Activated naive CD8-positive, alpha-beta T cell treated with anti-CD3 and anti-CD28 coated beads, Interleukin-2, amount 50 U/mL, for 24 hours (primary cell): ENCODE data around the gene CNNM1.

Experiments
- ATAC-seq: fragments of 150-1000 bp; cut with Tn5 transposase; one replicate; pipeline ENCODE4 v1.10.0; 2021
- DNase-seq: peaks from one replicate; pipeline ENCODE4 v3.0.0; 2021
- H3K27ac Mint-ChIP-seq: one replicate; pipeline ENCODE4 v1.8.0; 2021; ENCODE audit warnings: mild to moderate bottlenecking, mixed read lengths
- H3K27me3 Mint-ChIP-seq: one replicate; pipeline ENCODE4 v1.8.0; 2021; ENCODE audit warnings: mixed read lengths
- H3K36me3 Mint-ChIP-seq: one replicate; pipeline ENCODE4 v1.8.0; 2021; ENCODE audit warnings: low read depth, mixed read lengths
- H3K4me1 Mint-ChIP-seq: one replicate; pipeline ENCODE4 v1.8.0; 2021; ENCODE audit warnings: mixed read lengths
- H3K4me3 Mint-ChIP-seq: one replicate; pipeline ENCODE4 v1.8.0; 2021; ENCODE audit warnings: mild to moderate bottlenecking, moderate library complexity, mixed read lengths
- H3K9me3 Mint-ChIP-seq: one replicate; pipeline ENCODE4 v1.8.0; 2021; ENCODE audit warnings: mixed read lengths

The CNNM1 gene

DNA sequence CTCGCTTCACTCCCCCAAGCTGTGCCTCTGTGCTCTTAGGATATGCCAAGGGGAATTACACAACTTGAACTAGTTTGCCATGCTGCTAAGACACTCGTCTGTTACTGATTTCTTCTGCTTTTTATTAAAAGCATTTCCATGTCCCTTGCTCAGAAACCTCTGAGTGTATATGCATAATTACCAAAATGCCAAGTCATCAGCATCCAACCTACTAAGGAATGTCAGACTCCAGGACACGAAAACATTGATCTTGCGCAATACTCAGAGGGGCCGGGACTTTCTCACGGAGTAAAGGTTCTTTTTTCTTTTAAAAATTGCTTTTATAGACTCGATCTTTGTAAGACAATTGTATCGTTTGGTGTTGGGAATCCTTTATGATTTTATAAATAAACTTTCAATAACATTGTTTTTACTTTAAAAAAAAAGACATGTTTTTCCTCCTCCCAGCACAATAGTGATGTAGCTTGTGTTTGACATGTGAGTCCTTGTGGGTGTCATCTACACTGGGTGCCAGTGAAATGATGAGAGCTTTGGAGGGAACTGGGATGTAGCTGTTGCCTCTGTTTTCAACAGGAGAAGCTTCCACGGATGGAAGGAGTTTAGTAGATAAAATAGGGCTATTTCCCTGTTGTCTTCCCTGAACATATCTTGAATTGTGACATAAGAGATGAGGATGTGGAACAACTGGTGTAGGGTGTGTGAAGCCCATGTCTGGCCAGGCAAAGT lies 43.6 kb downstream of the CNNM1 start:
- peaks cover 9% of the 10 kb centered on the region for H3K4me1 Mint-ChIP-seq
- H3K9me3 Mint-ChIP-seq: no peaks in the 10 kb centered on the region
- no peaks in the 10 kb centered on the region for H3K36me3 Mint-ChIP-seq
- no peak overlapping the region for H3K4me3 Mint-ChIP-seq
- H3K27ac Mint-ChIP-seq: no peak overlapping the region
- DNase-seq (no peak), ATAC-seq (no peak)
- peaks cover 40% of the 10 kb centered on the region for H3K27me3 Mint-ChIP-seq

DNA sequence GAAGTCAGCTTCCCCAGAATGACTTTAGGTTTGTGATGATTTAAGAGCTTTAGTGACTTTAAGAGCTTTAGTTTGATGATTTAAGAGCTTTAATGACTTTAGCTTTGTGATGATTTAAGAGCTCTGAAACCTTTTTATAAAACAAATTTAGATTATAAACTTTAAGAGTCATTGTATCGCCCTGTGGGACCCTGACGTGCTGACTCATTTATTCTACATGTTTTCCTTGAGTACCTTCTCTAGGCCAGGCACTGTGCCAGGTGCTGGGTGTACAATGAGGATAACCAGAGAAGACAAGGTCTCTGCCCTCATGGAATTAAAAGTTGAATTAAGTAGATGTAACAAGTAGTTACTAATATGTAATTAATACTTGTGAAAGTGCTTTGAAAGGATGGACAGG lies 45.4 kb downstream of the CNNM1 start:
- Mint-ChIP-seq H3K9me3 (no peaks in the 10 kb centered on the region), H3K4me1 (peaks cover 9% of the 10 kb centered on the region), H3K36me3 (no peaks in the 10 kb centered on the region), H3K4me3 (no peak overlapping the region), H3K27ac (no peak overlapping the region), H3K27me3 (peaks cover 32% of the 10 kb centered on the region)
- ATAC-seq (no peak), DNase-seq (no peak)

DNA sequence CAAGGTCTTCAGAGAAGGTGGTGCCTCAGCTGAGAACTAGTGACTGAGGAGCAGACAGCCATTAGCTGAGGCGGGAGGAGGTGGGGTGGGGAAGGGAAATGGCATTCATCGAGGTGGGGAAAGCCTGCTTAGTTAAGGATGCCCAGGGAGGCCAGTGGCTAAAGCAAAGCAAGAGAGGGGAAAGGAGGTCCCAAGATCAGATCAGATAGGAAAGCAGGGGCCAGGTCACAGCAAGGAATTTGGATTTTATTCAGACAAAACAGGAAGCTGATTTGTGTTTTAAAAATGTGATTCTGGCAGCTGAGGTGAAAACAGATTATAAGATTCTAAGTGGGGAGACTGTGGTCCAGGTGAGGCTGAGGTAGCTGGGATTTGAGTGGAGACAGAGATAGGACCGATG lies 45.8 kb downstream of the CNNM1 start:
- Mint-ChIP-seq H3K27ac (no peak overlapping the region), H3K9me3 (no peaks in the 10 kb centered on the region), H3K27me3 (peaks cover 27% of the 10 kb centered on the region), H3K4me3 (no peak overlapping the region), H3K36me3 (no peaks in the 10 kb centered on the region), H3K4me1 (peaks cover 9% of the 10 kb centered on the region)
- ATAC-seq (no peak), DNase-seq (no peak)

DNA sequence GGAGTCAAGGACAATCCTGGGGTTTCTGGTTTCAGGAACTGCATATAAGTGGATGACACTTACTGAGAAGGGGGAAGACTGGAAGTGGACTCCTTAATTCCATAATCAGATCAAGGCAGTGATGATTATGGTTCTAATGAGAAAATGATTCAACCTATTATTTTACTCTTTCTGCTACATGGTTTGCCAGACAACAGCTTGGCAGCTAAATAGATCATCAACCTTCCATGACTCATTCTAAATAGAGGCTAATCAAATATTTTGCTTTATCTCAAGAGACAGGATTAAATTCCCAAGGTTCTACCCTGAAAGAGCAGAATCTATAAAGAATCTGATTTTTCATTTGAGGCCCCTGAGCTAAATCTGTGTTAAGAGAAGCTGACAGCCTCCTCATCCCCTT lies 46.3 kb downstream of the CNNM1 start:
- ATAC-seq (no peak), DNase-seq (no peak)
- Mint-ChIP-seq H3K27ac (no peak overlapping the region), H3K4me3 (no peak overlapping the region), H3K27me3 (peaks cover 24% of the 10 kb centered on the region), H3K36me3 (no peaks in the 10 kb centered on the region), H3K4me1 (peaks cover 9% of the 10 kb centered on the region), H3K9me3 (no peaks in the 10 kb centered on the region)

DNA sequence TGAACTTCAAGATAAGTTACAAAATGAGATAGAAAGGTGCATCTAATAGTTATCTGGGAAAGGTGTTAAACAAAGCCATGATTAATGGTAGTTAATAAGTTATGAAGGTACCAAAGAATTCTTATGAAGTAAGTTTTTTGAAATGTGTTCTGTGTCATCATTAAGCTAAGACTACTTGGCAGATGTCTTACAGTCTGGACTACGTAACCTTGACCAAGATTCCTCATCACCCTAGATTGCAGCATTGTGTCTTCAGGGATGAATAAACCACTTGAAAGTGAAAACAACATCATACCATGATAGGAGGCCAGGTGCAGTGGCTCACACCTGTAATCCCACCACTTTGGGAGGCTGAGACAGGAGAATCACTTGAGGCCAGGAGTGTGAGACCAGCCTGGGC lies 53.0 kb downstream of the CNNM1 start:
- H3K4me3 Mint-ChIP-seq: no peak overlapping the region
- no peak overlapping the region for H3K27ac Mint-ChIP-seq
- DNase-seq: no peak
- no peaks in the 10 kb centered on the region for H3K36me3 Mint-ChIP-seq
- H3K9me3 Mint-ChIP-seq: no peaks in the 10 kb centered on the region
- H3K27me3 Mint-ChIP-seq: peaks cover 7% of the 10 kb centered on the region
- no peaks in the 10 kb centered on the region for H3K4me1 Mint-ChIP-seq
- ATAC-seq: no peak

DNA sequence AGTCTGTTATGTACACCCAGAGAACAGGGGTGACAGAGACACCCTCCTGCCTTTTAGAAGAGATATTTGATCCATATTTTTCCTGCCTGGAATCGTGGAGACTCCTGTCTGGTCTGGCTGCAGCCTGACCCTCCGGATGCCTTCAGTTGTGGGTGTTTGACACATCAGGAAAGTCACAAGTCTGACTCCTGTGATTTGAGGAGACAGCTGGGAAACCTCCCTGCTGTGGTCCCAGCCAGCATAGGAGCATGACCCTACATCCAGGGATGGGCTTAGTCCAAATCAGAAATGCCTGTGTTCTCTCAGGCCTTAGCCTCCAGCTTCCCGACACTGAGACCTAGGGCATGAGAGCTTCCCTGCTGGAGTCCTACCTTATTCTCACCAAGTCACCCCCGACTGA lies 57.9 kb downstream of the CNNM1 start:
- no peak overlapping the region for H3K4me3 Mint-ChIP-seq
- ATAC-seq (no peak), DNase-seq (no peak)
- H3K4me1 Mint-ChIP-seq: no peaks in the 10 kb centered on the region
- H3K27me3 Mint-ChIP-seq: peaks cover 12% of the 10 kb centered on the region
- no peaks in the 10 kb centered on the region for H3K9me3 Mint-ChIP-seq
- H3K36me3 Mint-ChIP-seq: no peaks in the 10 kb centered on the region
- H3K27ac Mint-ChIP-seq: no peak overlapping the region

DNA sequence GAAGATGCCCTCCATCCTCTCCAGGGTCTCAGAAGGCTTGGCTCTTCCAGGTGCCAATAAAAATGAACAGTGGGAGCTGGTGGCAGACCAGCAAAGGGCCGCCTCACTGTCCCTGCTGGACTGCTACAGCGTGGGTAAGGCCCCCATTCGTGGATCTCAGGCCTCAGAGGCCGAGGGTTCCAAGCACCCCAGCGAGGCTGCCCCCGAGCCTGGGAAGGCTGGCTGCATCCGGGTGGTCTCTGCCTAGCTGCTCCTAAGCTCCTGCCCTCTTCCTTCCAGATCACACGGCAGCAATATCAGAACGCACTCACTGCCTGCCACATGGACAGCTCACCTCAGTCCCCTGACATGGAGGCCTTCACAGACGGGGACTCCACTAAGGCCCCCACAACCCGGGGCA lies 58.4 kb downstream of the CNNM1 start:
- no peaks in the 10 kb centered on the region for H3K9me3 Mint-ChIP-seq
- H3K27me3 Mint-ChIP-seq: peaks cover 12% of the 10 kb centered on the region
- H3K27ac Mint-ChIP-seq: no peak overlapping the region
- DNase-seq: no peak
- no peaks in the 10 kb centered on the region for H3K36me3 Mint-ChIP-seq
- H3K4me3 Mint-ChIP-seq: no peak overlapping the region
- H3K4me1 Mint-ChIP-seq: peaks cover 3% of the 10 kb centered on the region
- no peak for ATAC-seq

DNA sequence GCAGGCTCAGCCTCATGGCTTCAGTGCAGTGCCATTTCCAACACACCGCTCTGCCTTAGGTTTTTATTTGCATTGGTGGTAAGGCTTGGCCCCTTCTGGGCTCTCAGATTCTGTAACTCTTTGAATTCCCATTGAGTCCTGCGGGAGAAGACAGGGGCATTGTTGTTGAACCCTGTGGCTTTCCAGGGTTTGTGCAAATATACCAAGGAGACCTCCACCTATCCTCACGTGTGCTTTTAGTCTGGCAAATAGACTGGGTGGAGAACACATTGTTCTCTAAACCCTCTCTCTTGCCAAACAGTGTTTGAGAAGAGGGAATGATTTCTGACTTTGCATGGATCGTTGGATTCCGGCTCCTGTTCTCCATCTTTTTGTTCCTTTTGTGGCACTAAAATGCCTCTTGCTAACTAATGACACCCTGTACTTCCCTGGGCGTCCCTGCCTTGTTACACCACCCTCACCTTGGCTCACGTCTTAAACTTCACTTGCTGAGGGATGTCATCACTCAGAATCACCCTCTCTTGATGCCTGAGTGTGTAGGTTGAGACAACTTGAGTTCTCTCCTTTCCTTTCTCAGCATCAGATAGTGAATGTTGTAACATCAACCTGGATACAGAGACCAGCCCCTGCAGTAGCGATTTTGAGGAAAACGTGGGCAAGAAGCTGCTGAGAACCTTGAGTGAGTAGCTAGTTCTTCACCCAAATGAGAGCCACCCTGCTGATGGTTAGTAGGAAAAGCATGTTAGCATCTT lies 60.7 kb downstream of the CNNM1 start:
- no peaks in the 10 kb centered on the region for H3K36me3 Mint-ChIP-seq
- no peak overlapping the region for H3K4me3 Mint-ChIP-seq
- H3K9me3 Mint-ChIP-seq: no peaks in the 10 kb centered on the region
- DNase-seq: no peak
- no peak for ATAC-seq
- H3K27ac Mint-ChIP-seq: no peak overlapping the region
- peaks cover 4% of the 10 kb centered on the region for H3K4me1 Mint-ChIP-seq
- peaks cover 8% of the 10 kb centered on the region for H3K27me3 Mint-ChIP-seq

DNA sequence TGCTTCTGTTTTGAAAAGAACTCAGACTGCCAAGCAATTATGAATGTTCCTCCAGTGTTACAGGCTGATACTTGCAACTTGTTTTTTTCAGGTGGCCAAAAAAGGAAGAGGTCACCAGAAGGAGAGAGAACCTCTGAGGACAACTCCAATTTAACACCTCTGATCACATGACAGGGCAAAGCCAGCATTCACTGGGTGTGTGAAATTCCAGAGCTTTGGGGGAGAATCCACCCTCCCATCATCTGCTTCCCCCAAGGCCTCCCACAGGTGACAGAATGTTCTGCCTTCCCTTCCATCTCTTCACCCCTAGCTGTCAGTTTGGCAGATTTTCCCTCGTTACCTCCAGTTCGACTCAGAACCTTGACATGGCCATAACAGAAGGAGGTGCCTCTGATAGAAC lies 62.2 kb downstream of the CNNM1 start:
- no peak for ATAC-seq
- peaks cover 4% of the 10 kb centered on the region for H3K4me1 Mint-ChIP-seq
- H3K36me3 Mint-ChIP-seq: peaks cover 2% of the 10 kb centered on the region
- no peak for DNase-seq
- no peak overlapping the region for H3K4me3 Mint-ChIP-seq
- peaks cover 5% of the 10 kb centered on the region for H3K27me3 Mint-ChIP-seq
- no peak overlapping the region for H3K27ac Mint-ChIP-seq
- no peaks in the 10 kb centered on the region for H3K9me3 Mint-ChIP-seq

DNA sequence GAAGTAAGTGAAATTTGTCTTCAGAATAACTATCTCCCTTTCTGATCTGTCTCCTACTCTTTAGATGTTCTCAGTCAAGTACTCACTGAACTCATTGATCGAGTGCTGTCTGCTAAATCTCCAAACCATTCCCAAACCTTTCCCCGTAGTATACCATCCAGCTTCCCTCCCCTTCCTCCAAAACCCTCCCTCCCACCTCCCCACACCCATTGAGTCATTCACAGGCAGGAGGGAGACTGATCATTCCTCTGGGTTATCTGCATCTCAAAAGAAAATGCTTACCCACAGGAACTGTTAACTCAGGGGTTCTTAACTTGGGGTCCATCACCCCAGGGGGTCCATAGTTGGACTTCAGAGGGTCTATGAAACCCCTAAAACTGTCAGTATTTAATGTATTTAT lies 63.9 kb downstream of the CNNM1 start:
- Mint-ChIP-seq H3K27ac (no peak overlapping the region), H3K36me3 (peaks cover 6% of the 10 kb centered on the region), H3K4me1 (peaks cover 4% of the 10 kb centered on the region), H3K9me3 (no peaks in the 10 kb centered on the region), H3K4me3 (no peak overlapping the region), H3K27me3 (peaks cover 4% of the 10 kb centered on the region)
- ATAC-seq: no peak
- no peak for DNase-seq

DNA sequence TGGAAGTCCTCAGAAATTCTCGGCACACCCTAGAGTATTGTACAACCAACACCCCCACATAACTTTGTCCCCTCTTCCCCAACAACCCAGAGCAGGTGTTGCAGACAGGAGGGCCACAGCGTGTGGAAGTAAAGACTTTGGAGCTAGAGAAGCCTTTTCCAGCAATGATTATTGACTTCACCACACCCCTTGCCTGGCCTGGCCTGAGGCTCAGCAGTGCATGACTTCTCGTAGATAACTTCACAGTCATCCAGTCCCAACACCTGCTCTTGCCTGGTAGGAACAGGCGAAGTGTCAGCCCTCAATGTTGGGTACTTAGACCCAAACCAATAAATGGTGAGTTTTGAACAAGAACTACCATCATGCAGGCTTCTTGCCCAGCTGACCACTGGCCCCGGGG lies 64.5 kb downstream of the CNNM1 start:
- Mint-ChIP-seq H3K36me3 (peaks cover 8% of the 10 kb centered on the region), H3K27me3 (peaks cover 4% of the 10 kb centered on the region), H3K27ac (no peak overlapping the region), H3K4me3 (no peak overlapping the region), H3K9me3 (no peaks in the 10 kb centered on the region), H3K4me1 (peaks cover 4% of the 10 kb centered on the region)
- ATAC-seq (no peak), DNase-seq (no peak)

DNA sequence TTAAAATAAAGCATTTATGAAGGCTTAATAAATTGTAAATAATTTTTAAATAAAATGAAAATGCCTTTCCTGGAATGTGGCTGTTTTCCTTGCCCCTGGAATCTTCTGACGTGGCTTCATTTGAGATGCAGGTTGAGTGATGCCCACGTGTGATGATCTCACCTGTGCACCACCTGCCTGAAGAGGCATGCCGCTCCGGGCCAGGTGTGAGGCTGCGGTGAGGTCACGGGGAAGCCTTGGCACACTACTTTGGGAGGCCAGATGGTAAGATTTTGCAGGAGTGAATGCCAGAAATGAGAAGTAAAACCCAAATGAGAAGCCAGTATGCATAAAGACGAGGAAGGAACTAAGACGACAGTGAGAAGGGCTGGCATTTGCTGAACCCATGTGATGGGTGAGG lies 65.1 kb downstream of the CNNM1 start:
- no peak overlapping the region for H3K27ac Mint-ChIP-seq

DNA sequence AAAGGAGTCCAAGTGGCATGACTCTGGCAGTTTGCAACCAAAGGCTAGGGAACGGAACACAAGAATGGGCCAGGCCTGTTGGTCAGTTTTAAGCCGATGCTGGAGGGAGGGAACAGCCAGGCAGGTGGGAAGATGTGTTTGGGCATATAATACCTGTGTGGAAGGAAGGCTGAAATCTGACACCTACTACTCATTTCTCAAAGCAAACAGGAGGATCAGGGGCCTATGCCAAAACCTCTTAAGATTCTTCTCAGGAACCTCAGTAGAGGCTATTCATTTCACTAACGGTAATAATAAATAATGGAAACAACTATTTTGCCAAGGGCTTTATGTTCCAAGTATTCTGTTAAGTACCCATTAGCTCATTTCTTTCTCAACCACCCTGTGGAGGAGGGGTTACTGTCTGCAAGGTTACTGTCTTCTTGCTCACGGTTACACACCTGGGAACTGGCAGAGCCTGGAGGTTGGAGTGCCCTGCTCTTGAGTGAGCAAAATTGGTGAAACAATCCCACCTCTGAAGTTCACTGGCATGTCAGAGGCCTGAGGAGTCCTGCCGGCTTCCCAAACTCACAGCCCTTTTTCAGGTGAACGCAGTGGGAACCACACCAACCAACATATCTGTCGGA lies 65.7 kb downstream of the CNNM1 start:
- ATAC-seq: no peak
- no peak for DNase-seq
- Mint-ChIP-seq H3K4me1 (peaks cover 4% of the 10 kb centered on the region), H3K27ac (no peak overlapping the region), H3K9me3 (no peaks in the 10 kb centered on the region), H3K36me3 (peaks cover 12% of the 10 kb centered on the region), H3K4me3 (no peak overlapping the region), H3K27me3 (peaks cover 4% of the 10 kb centered on the region)

More for the DNA sequence above, 65.1 kb downstream of the CNNM1 start:
- Mint-ChIP-seq H3K9me3 (no peaks in the 10 kb centered on the region), H3K4me3 (no peak overlapping the region), H3K27me3 (peaks cover 4% of the 10 kb centered on the region), H3K4me1 (peaks cover 4% of the 10 kb centered on the region), H3K36me3 (peaks cover 12% of the 10 kb centered on the region)
- ATAC-seq (no peak), DNase-seq (no peak)

DNA sequence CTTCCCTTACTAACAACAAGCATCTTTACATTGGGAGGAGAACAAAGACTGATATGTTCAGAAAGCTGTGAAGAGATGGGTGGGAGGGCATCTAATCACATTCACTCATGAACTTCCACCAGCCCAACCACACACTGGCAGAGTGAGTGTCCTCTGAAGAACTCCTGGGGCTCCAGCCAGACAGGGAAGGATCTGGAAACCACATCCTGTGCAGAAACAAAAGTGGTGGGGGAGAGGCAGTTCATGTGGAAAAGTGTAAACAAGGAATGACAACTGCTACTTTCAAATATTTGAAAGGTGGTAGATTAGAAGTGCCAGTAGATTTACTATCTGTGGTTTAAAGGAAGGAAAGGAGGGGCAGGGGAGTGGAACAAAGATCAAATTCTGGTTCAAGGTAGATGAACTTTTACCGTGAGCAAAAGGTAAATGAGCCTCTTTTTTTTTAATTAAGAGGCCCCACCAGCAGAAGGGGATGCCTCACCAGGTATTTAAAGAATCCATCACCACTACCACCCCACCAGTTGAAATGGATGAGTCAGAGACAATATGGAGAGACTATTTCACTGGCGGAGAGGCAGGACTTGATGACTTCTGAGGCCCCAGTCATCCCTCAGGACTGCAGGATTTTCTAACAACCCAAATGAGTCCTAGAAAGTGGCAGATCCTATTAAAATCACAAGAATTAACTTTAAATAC lies 66.7 kb downstream of the CNNM1 start:
- Mint-ChIP-seq H3K36me3 (peaks cover 17% of the 10 kb centered on the region), H3K27me3 (peaks cover 4% of the 10 kb centered on the region), H3K4me3 (no peak overlapping the region), H3K4me1 (peaks cover 4% of the 10 kb centered on the region), H3K27ac (no peak overlapping the region), H3K9me3 (no peaks in the 10 kb centered on the region)
- ATAC-seq (no peak), DNase-seq (no peak)

DNA sequence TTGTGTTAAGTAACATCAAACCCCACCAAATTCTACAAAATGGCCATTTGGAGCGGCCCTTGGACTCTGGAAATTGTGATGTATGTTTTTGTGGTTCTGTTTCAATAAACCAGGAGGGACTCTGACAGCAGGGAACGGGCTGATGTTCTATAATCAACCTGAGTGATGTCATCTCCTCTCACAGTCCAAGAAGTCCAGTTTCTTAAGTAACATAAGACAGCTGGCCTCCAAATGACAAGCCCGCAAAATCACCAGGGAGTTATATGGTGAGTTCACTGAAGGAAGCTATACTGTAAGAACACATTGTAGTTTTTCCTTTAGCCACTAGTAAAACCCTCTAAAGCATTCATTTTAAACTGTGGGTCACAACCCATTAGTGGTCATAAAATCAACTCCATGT lies 67.3 kb downstream of the CNNM1 start:
- Mint-ChIP-seq H3K36me3 (peaks cover 17% of the 10 kb centered on the region), H3K4me1 (peaks cover 4% of the 10 kb centered on the region), H3K9me3 (no peaks in the 10 kb centered on the region), H3K27ac (no peak overlapping the region), H3K27me3 (peaks cover 4% of the 10 kb centered on the region), H3K4me3 (no peak overlapping the region)
- ATAC-seq (no peak), DNase-seq (no peak)
